ENCODE results near the gene TNS3. TPM values are rescaled to one million over a fixed set of nuclear protein-coding genes. Genes with fewer than 3 reads are reported as not detected.
A peak's percentile ranks its signal among the peaks of the same experiment; 100 is the strongest.

The TNS3 gene
- total and polyA plus RNA-seq, 2 of the 13 experiments (the other 11 are each of a cell fraction or from before 2014, with no cell fraction given): 52.9 to 55.7 TPM

GRCh38 chr7:47280114-47280513 is 301.8 kb downstream of the TNS3 start:
- WGBS (ENCODE audit: low lambda C conversion rate): 98% methylated on average over 4 of the region's 4 CpGs
- H3K4me2 ChIP-seq (ENCODE audit: low read depth, low read length): no peak overlapping the region
- H3K9ac ChIP-seq (ENCODE audit: insufficient read depth, low read depth, low read length): no peak overlapping the region
- ChIA-PET POLR2A (no interaction called here), CTCF (ENCODE audit: low intra/inter-chr PET ratio, low total read pairs) (no interaction called here)
- intact Hi-C loops (cut with micrococcal nuclease; ENCODE audit: unreplicated experiment) (no loop called here), in situ Hi-C loops (cut with HindIII; ENCODE audit: extremely low pct_ligation_motif_present, low pct_unique_long_range_greater_than_20kb) (loop anchor here (25.0 kb wide), 1 partner anchor 557 kb away; no protein-coding TSS in a partner anchor)
- peaks cover 46 to 86% of the 10 kb centered on the region in 2 experiments for H3K36me3 ChIP-seq (replicated peaks in 1 of 2; ENCODE audit: control insufficient read depth in 1 of 2, insufficient read depth in 2 of 2, low read length in 2 of 2)
- peaks cover 24% of the 10 kb centered on the region for H3K4me1 ChIP-seq (ENCODE audit: insufficient read depth, low read length)
- no peak overlapping the region for H3K27ac ChIP-seq (ENCODE audit: extremely low read length, insufficient read depth, low read length)
- H4K20me1 ChIP-seq (ENCODE audit: insufficient read depth, low read length): peaks cover 34% of the 10 kb centered on the region; the same call in 1 of the 2 replicates
- H3K9me3 ChIP-seq (ENCODE audit: low read length): no peaks in the 10 kb centered on the region
- no peak overlapping the region for H3K4me3 ChIP-seq (replicated peaks in 1 of 3; ENCODE audit: insufficient read depth in 1 of 3, low read depth in 2 of 3, low read length in 3 of 3)
- H3K27me3 ChIP-seq (ENCODE audit: control insufficient read depth in 1 of 2, insufficient read depth in 2 of 2, low read length in 2 of 2): no peaks in the 10 kb centered on the region
- H2AFZ ChIP-seq (ENCODE audit: low read length): no peak overlapping the region
- no peaks in the 10 kb centered on the region for H3K79me2 ChIP-seq (ENCODE audit: insufficient read depth, low read length)
- no TSS peak for BruUV-seq (replicated peaks)
- FAIRE-seq (no peak), DNase-seq (ENCODE audit: low spot score) (no peak), ATAC-seq (no peak)
- no peak for TF ChIP-seq ATF7-NPFF (CRISPR knock-in tag; IDR thresholded peaks at IDR 0.05; ENCODE audit: low read depth)
- no peak for TF ChIP-seq PAX8 (CRISPR knock-in tag; IDR thresholded peaks at IDR 0.05; ENCODE audit: borderline replicate concordance)
- no peak for TF ChIP-seq ZNF660 (CRISPR knock-in tag; IDR thresholded peaks at IDR 0.05; ENCODE audit: borderline replicate concordance, low read depth)
- TF ChIP-seq SOX5 (CRISPR knock-in tag; IDR thresholded peaks at IDR 0.05; ENCODE audit: borderline replicate concordance): no peak
- TF ChIP-seq ZNF333 (CRISPR knock-in tag; IDR thresholded peaks at IDR 0.05; ENCODE audit: borderline replicate concordance): no peak
- no peak for TF ChIP-seq MAZ (IDR thresholded peaks at IDR 0.05; ENCODE audit: borderline replicate concordance, low read depth, low read length)
- TF ChIP-seq MAZ (CRISPR knock-in tag; IDR thresholded peaks at IDR 0.05; ENCODE audit: low read depth): no peak
- TF ChIP-seq RARG (CRISPR knock-in tag; IDR thresholded peaks at IDR 0.05; ENCODE audit: low read depth): no peak
- TF ChIP-seq ZNF501 (CRISPR knock-in tag; IDR thresholded peaks at IDR 0.05): no peak
- TF ChIP-seq ZSCAN12 (CRISPR knock-in tag; IDR thresholded peaks at IDR 0.05): no peak

GRCh38 chr7:47278043-47278442 is 303.9 kb downstream of the TNS3 start:
- in situ Hi-C loops (cut with HindIII; ENCODE audit: extremely low pct_ligation_motif_present, low pct_unique_long_range_greater_than_20kb) (loop anchor here (25.0 kb wide), 1 partner anchor 559 kb away; no protein-coding TSS in a partner anchor), intact Hi-C loops (cut with micrococcal nuclease; ENCODE audit: unreplicated experiment) (no loop called here)
- ChIA-PET CTCF (ENCODE audit: low intra/inter-chr PET ratio, low total read pairs) (no interaction called here), POLR2A (no interaction called here)
- H3K9ac ChIP-seq (ENCODE audit: insufficient read depth, low read depth, low read length): no peak overlapping the region
- no TSS peak for BruUV-seq (replicated peaks)
- 93% methylated on average over 3 of the region's 6 CpGs for WGBS (ENCODE audit: low lambda C conversion rate)
- no peak for TF ChIP-seq ARNTL (CRISPR knock-in tag; IDR thresholded peaks at IDR 0.05)
- TF ChIP-seq KLF6 (CRISPR knock-in tag; IDR thresholded peaks at IDR 0.05): no peak
- no peak for TF ChIP-seq MTA1 (CRISPR knock-in tag; IDR thresholded peaks at IDR 0.05; ENCODE audit: borderline replicate concordance)
- peak; percentile 57 for TF ChIP-seq RBM22 (optimal IDR thresholded peaks at IDR 0.05; ENCODE audit: low read length)
- no peak for TF ChIP-seq ZEB1 (IDR thresholded peaks at IDR 0.05; ENCODE audit: insufficient replicate concordance, low read depth)
- H2AFZ ChIP-seq (ENCODE audit: low read length): no peak overlapping the region
- H3K4me3 ChIP-seq (replicated peaks in 1 of 3; ENCODE audit: insufficient read depth in 1 of 3, low read depth in 2 of 3, low read length in 3 of 3): no peak overlapping the region
- DNase-seq (ENCODE audit: low spot score): no peak
- no peaks in the 10 kb centered on the region for H3K27me3 ChIP-seq (ENCODE audit: control insufficient read depth in 1 of 2, insufficient read depth in 2 of 2, low read length in 2 of 2)
- no peak overlapping the region for H3K4me2 ChIP-seq (ENCODE audit: low read depth, low read length)
- peaks cover 37 to 66% of the 10 kb centered on the region in 2 experiments for H3K36me3 ChIP-seq (replicated peaks in 1 of 2; ENCODE audit: control insufficient read depth in 1 of 2, insufficient read depth in 2 of 2, low read length in 2 of 2)
- H3K27ac ChIP-seq (ENCODE audit: extremely low read length, insufficient read depth, low read length): no peak overlapping the region
- peaks cover 12% of the 10 kb centered on the region for H3K4me1 ChIP-seq (ENCODE audit: insufficient read depth, low read length)
- no peaks in the 10 kb centered on the region for H3K79me2 ChIP-seq (ENCODE audit: insufficient read depth, low read length)
- FAIRE-seq: no peak
- H3K9me3 ChIP-seq (ENCODE audit: low read length): no peaks in the 10 kb centered on the region
- no peak for ATAC-seq
- H4K20me1 ChIP-seq (ENCODE audit: insufficient read depth, low read length): peaks cover 17% of the 10 kb centered on the region; the same call in 1 of the 2 replicates

Measured in HepG2 (cell line).